ENCODE results near the gene MAP4K4. TPM values are rescaled to one million over a fixed set of nuclear protein-coding genes. Genes with fewer than 3 reads are reported as not detected.

Gene MAP4K4
- total and polyA plus RNA-seq, 2 of the 13 experiments (the other 11 are each of a cell fraction or from before 2014, with no cell fraction given) = 105 to 264 TPM

- Histone ChIP-seq H3K4me2 (ENCODE audit: low read depth, low read length) (no peak overlapping the region), H3K27ac (ENCODE audit: extremely low read length, insufficient read depth, low read length) (no peak overlapping the region), H3K36me3 (replicated peaks in 1 of 2; ENCODE audit: control insufficient read depth in 1 of 2, insufficient read depth in 2 of 2, low read length in 2 of 2) (peaks cover 8 to 35% of the 10 kb centered on the region in 2 experiments), H4K20me1 (ENCODE audit: insufficient read depth, low read length) (peaks cover 92% of the 10 kb centered on the region), H3K27me3 (ENCODE audit: control insufficient read depth in 1 of 2, insufficient read depth in 2 of 2, low read length in 2 of 2) (no peaks in the 10 kb centered on the region), H3K4me1 (ENCODE audit: insufficient read depth, low read length) (peaks cover 85% of the 10 kb centered on the region), H3K9ac (ENCODE audit: insufficient read depth, low read depth, low read length) (no peak overlapping the region), H3K4me3 (replicated peaks in 1 of 3; ENCODE audit: insufficient read depth in 1 of 3, low read depth in 2 of 3, low read length in 3 of 3) (no peak overlapping the region), H3K9me3 (ENCODE audit: low read length) (no peaks in the 10 kb centered on the region), H2AFZ (ENCODE audit: low read length) (no peak overlapping the region), H3K79me2 (ENCODE audit: insufficient read depth, low read length) (peaks cover 97% of the 10 kb centered on the region)
- BruUV-seq (replicated peaks) = no TSS peak
- FAIRE-seq = no peak
- no peak for TF ChIP-seq TEAD3 (CRISPR knock-in tag; optimal IDR thresholded peaks at IDR 0.05; ENCODE audit: borderline replicate concordance)
- peak; percentile 53 for TF ChIP-seq RBM22 (optimal IDR thresholded peaks at IDR 0.05; ENCODE audit: low read length)
- no peak for TF ChIP-seq ZNF619 (CRISPR knock-in tag; IDR thresholded peaks at IDR 0.05)
- TF ChIP-seq, protein P1, sequence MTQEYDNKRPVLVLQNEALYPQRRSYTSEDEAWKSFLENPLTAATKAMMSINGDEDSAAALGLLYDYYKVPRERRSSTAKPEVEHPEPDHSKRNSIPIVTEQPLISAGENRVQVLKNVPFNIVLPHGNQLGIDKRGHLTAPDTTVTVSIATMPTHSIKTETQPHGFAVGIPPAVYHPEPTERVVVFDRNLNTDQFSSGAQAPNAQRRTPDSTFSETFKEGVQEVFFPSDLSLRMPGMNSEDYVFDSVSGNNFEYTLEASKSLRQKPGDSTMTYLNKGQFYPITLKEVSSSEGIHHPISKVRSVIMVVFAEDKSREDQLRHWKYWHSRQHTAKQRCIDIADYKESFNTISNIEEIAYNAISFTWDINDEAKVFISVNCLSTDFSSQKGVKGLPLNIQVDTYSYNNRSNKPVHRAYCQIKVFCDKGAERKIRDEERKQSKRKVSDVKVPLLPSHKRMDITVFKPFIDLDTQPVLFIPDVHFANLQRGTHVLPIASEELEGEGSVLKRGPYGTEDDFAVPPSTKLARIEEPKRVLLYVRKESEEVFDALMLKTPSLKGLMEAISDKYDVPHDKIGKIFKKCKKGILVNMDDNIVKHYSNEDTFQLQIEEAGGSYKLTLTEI (CRISPR knock-in tag; conservative IDR thresholded peaks at IDR 0.05) = no peak
- TF ChIP-seq FOXC1 (CRISPR knock-in tag; IDR thresholded peaks at IDR 0.05; ENCODE audit: borderline replicate concordance) = 0 out of 2 replicates have a peak, but pooled peaks have one; percentile 59
- TF ChIP-seq ZNF350 (CRISPR knock-in tag; IDR thresholded peaks at IDR 0.05; ENCODE audit: borderline replicate concordance, low read depth) = no peak
- TF ChIP-seq ZNF20 (CRISPR knock-in tag; IDR thresholded peaks at IDR 0.05) = no peak
- no peak for TF ChIP-seq ZNF782 (CRISPR knock-in tag; IDR thresholded peaks at IDR 0.05; ENCODE audit: borderline replicate concordance)
- TF ChIP-seq SMYD3 (CRISPR knock-in tag; IDR thresholded peaks at IDR 0.05) = no peak
- WGBS (ENCODE audit: low lambda C conversion rate) = 100% methylated on average over 1 of the region's 1 CpG
- in situ Hi-C loops (cut with HindIII; ENCODE audit: extremely low pct_ligation_motif_present, low pct_unique_long_range_greater_than_20kb) (no loop called here), intact Hi-C loops (cut with micrococcal nuclease; ENCODE audit: unreplicated experiment) (no loop called here)
- peak; percentile 57 for ATAC-seq
- no peak for DNase-seq (ENCODE audit: low spot score)
- CTCF ChIA-PET (ENCODE audit: low intra/inter-chr PET ratio, low total read pairs) = no interaction called here
- POLR2A ChIA-PET = interaction anchor here (0.7 to 2.4 kb wide), 2 partner anchors 12 to 22 kb away, joined by 3 to 10 read pairs; partner anchors contain the start of gene MAP4K4
These were observed 21.6 kb downstream of the MAP4K4 start for GRCh38 chr2:101718993-101719571.
